Loucy (cell line): ENCODE results near the gene GRHPR.

ENCODE experiments used
- H2AFZ ChIP-seq: fragments of 200-600 bp; sonication (generic); 2 replicates; pipeline ENCODE4 v1.6.0; 2016; ENCODE audit warnings: antibody characterized with exemption, mild to moderate bottlenecking, low read length, moderate library complexity
- H3F3A ChIP-seq: fragments of 200-600 bp; 2 replicates; pipeline ENCODE4 v1.6.0; 2016; ENCODE audit warnings: antibody characterized with exemption, low read depth, mild to moderate bottlenecking
- H3K27me3 ChIP-seq: fragments of 200-600 bp; sonication (generic); 2 replicates; pipeline ENCODE4 v1.6.1; 2014; ENCODE audit warnings: low read length, mild to moderate bottlenecking; ENCODE audit not compliant: insufficient read depth, poor library complexity, severe bottlenecking
- H3K36me3 ChIP-seq: fragments of 200-600 bp; sonication (generic); 2 replicates; pipeline ENCODE4 v1.6.1; 2016; ENCODE audit warnings: low read length; ENCODE audit not compliant: insufficient read depth
- H3K4me1 ChIP-seq: fragments of 200-600 bp; sonication (generic); 2 replicates; pipeline ENCODE4 v1.5.1; 2014; ENCODE audit warnings: low read length, mild to moderate bottlenecking; ENCODE audit not compliant: insufficient read depth, poor library complexity, severe bottlenecking
- H3K4me2 ChIP-seq: fragments of 200-600 bp; sonication (generic); 2 replicates; pipeline ENCODE4 v1.6.0; 2014; ENCODE audit warnings: antibody characterized with exemption, low read length, low read depth, mild to moderate bottlenecking; ENCODE audit not compliant: poor library complexity, severe bottlenecking
- H3K4me3 ChIP-seq: fragments of 200-600 bp; sonication (generic); 2 replicates; pipeline ENCODE4 v1.5.1; 2014; ENCODE audit warnings: low read length, mild to moderate bottlenecking, mixed read lengths; ENCODE audit not compliant: poor library complexity, severe bottlenecking
- H3K79me2 ChIP-seq: fragments of 200-600 bp; sonication (generic); 2 replicates; pipeline ENCODE4 v1.6.1; 2014; ENCODE audit warnings: low read length; ENCODE audit not compliant: insufficient read depth
- H3K9ac ChIP-seq: fragments of 200-600 bp; sonication (generic); 2 replicates; pipeline ENCODE4 v1.6.0; 2014; ENCODE audit warnings: mild to moderate bottlenecking, low read depth, low read length, moderate library complexity; ENCODE audit not compliant: poor library complexity, severe bottlenecking
- H3K9me2 ChIP-seq: fragments of 200-600 bp; sonication (generic); replicated peaks from 2 replicates; pipeline ENCODE4 v1.6.1; 2016; ENCODE audit warnings: low read depth, low read length, mixed read lengths
- H3K9me3 ChIP-seq: fragments of 200-600 bp; sonication (generic); 2 replicates; pipeline ENCODE4 v1.6.1; 2014; ENCODE audit warnings: mild to moderate bottlenecking, antibody characterized with exemption, low read length, low read depth; ENCODE audit not compliant: insufficient read depth
- H4K20me1 ChIP-seq: fragments of 200-600 bp; sonication (generic); 2 replicates; pipeline ENCODE4 v1.6.0; 2014; ENCODE audit warnings: antibody characterized with exemption, low read length, mild to moderate bottlenecking; ENCODE audit not compliant: insufficient read depth, poor library complexity, severe bottlenecking
- EZH2phosphoT487 ChIP-seq: fragments of 200-600 bp; IDR thresholded peaks from 2 replicates; pipeline ENCODE4 v1.6.1; 2018; ENCODE audit warnings: antibody characterized with exemption, mild to moderate bottlenecking, moderate library complexity, borderline replicate concordance
- TF ChIP-seq, protein P1 (sequence below): fragments of 200-600 bp; sonication (generic); conservative IDR thresholded peaks from 2 replicates; pipeline ENCODE4 v1.5.1; 2014; ENCODE audit warnings: mild to moderate bottlenecking, antibody characterized with exemption, low read length

Gene GRHPR

DNA sequence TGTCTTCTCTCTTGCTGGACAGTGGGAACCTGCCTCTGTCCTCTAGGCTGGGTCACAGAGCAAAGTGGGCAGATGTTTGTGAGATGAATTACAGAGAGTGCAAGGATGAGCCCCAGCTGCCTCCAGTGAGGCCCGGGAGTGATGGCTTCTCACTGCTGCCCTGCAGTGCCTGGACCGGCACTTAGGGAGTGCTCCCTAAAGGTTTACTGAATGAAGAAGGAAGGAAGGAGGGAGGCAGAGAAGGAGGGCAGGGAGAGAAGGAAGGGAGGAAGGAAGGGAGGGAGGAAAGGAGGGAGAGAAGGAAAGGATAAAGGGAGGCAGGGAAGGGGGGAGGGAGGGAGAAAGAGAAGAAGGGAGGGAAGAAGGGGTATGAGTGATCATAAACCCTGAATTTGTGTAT is 42.7 kb upstream of the GRHPR start:
- no peak overlapping the region for H3K9ac ChIP-seq
- no peaks in the 10 kb centered on the region for H4K20me1 ChIP-seq
- no peaks in the 10 kb centered on the region for H3K27me3 ChIP-seq
- no peaks in the 10 kb centered on the region for H3K4me1 ChIP-seq
- no peaks in the 10 kb centered on the region for H3K9me2 ChIP-seq
- no peak overlapping the region for H3K4me3 ChIP-seq
- H3K36me3 ChIP-seq: no peaks in the 10 kb centered on the region
- no peak overlapping the region for H3K4me2 ChIP-seq
- H2AFZ ChIP-seq: no peak overlapping the region
- no peak for TF ChIP-seq EZH2phosphoT487
- TF ChIP-seq, protein P1, sequence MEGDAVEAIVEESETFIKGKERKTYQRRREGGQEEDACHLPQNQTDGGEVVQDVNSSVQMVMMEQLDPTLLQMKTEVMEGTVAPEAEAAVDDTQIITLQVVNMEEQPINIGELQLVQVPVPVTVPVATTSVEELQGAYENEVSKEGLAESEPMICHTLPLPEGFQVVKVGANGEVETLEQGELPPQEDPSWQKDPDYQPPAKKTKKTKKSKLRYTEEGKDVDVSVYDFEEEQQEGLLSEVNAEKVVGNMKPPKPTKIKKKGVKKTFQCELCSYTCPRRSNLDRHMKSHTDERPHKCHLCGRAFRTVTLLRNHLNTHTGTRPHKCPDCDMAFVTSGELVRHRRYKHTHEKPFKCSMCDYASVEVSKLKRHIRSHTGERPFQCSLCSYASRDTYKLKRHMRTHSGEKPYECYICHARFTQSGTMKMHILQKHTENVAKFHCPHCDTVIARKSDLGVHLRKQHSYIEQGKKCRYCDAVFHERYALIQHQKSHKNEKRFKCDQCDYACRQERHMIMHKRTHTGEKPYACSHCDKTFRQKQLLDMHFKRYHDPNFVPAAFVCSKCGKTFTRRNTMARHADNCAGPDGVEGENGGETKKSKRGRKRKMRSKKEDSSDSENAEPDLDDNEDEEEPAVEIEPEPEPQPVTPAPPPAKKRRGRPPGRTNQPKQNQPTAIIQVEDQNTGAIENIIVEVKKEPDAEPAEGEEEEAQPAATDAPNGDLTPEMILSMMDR: no peak
- no peaks in the 10 kb centered on the region for H3K9me3 ChIP-seq
- no peaks in the 10 kb centered on the region for H3K79me2 ChIP-seq
- H3F3A ChIP-seq: no peaks in the 10 kb centered on the region

DNA sequence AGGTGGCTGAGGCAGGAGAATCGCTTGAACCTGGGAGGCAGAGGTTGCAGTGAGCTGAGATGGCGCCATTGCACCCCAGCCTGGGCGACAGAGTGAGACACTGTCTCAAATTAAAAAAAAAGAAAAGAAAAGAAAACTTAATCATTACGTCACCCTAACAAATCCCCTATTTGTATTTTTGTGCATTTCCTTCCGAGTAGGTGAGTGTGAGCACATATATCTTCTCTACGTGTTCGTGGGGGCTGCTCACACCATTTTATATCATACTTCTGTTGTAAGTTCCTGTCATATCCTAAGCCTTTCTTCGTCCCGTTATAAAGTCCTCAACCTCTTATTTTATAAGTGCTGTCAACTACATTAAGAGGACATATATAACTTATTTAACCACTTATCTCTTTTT is 41.9 kb upstream of the GRHPR start:
- H3K4me2 ChIP-seq: no peak overlapping the region
- H3K4me1 ChIP-seq: no peaks in the 10 kb centered on the region
- H3K79me2 ChIP-seq: no peaks in the 10 kb centered on the region
- H3K9me3 ChIP-seq: no peaks in the 10 kb centered on the region
- no peaks in the 10 kb centered on the region for H3K9me2 ChIP-seq
- no peaks in the 10 kb centered on the region for H3K36me3 ChIP-seq
- H3K9ac ChIP-seq: no peak overlapping the region
- no peak for TF ChIP-seq EZH2phosphoT487
- TF ChIP-seq, protein P1: no peak
- no peak overlapping the region for H3K4me3 ChIP-seq
- H3F3A ChIP-seq: no peaks in the 10 kb centered on the region
- H3K27me3 ChIP-seq: no peaks in the 10 kb centered on the region
- no peaks in the 10 kb centered on the region for H4K20me1 ChIP-seq
- H2AFZ ChIP-seq: no peak overlapping the region

DNA sequence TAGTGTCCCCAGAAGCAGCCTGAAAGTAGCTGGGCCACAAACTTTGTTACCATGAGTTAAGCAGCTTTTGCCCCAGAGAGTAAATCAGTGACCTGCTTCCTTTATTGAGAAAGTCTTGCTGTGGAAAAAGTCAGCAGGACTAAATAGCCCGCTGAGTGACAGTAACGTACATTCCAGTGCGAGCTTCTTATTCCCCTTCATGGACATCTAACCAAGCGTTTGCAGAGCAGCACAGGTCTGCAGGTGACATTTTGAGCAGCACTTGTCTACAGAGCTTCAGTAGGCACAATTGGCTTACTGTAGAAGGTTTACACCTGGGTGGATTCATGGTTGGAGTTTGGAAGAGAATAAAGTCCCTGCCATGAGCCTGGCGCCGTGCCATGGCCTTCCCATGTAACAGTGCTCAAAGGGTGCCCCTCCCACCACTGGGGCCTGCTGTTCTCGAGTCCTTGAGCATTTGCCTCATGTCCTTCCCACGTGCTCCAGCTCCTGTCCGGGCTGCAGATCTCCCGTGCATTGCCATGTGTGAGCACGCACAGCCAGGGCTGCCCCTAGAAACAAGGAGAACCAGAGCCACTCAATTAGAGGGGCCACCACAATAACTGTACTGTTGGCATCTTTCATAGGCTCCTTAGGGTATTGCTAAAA is 41.3 kb upstream of the GRHPR start:
- Histone ChIP-seq H4K20me1 (no peaks in the 10 kb centered on the region), H3K4me2 (no peak overlapping the region), H2AFZ (no peak overlapping the region), H3K9me3 (no peaks in the 10 kb centered on the region), H3K27me3 (no peaks in the 10 kb centered on the region), H3K9me2 (no peaks in the 10 kb centered on the region), H3K4me3 (no peak overlapping the region), H3K4me1 (no peaks in the 10 kb centered on the region), H3K9ac (no peak overlapping the region), H3K79me2 (no peaks in the 10 kb centered on the region), H3K36me3 (no peaks in the 10 kb centered on the region), H3F3A (no peaks in the 10 kb centered on the region)
- TF ChIP-seq, protein P1: no peak
- TF ChIP-seq EZH2phosphoT487: no peak
